ENCODE measurements around the gene ARL2.
"Not testable (repeated sequence)": the region's sequence is repeated elsewhere in the genome, so short reads cannot be mapped to it uniquely, and the experiment has no call there.

Gene ARL2

DNA sequence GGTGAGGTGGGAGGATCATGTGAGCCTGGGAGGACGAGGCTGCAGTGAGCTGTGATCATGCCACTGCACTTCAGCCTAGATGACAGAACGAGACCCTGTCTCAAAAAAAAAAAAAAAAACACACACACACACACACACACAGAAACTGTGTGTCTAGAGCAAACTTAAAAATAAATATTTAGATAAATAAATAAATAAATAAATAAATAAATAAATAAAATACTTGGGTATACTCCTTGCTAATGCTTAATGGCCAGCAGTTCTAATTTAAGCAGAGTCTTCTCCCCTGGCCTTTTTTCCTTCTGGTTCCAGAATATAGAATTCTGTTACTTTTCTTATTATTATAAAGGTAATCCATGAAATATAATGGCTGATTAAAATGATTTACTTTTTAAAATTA lies 5.1 kb upstream of the ARL2 start:
- DNase-seq, result no peak

DNA sequence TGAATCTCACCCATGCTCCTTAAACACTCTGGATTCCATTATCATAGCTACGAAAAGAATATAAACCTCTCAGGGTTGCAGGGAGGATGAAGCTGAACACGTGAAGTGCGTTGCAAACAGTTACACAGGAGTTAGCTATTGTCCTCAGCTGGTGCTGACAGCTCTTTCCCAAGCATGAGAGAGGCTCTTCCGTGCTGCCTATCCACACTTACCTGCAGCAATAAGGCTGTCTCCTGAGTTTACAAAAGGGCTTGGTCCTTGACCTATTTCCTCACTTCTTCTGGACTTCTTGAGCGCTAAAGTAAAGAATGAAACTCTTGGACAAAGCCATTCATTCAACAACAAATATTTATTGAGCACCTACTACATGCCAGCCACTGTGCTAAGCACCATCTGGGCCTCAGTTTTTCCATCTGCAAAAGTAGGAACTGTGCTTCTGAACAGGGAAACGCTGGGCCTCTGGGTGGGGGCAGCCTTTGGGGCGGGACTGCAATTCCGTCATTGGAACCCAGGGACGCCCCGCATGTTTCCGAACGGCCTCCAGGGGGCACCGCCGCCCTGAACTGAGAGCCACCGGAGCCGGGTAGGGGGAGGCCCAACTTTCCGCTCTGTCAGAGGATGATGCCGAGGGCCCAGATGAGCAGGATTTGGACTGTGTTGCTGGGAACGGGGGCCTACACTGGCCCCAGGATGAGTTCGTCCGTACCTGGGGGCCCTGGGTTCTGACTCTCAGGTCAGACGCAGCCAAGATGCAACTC lies 651 bp upstream of the ARL2 start:
- peak; percentile 83 for DNase-seq

- DNase-seq, result no peak
Measured at GRCh38 chr11:65014726-65015227, 817 bp downstream of the ARL2 start.

GRCh38 chr11:65016705-65017104 lies 2.7 kb downstream of the ARL2 start:
- no peak for DNase-seq

GRCh38 chr11:65017937-65018336 lies 4.0 kb downstream of the ARL2 start:
- no peak for DNase-seq

DNA sequence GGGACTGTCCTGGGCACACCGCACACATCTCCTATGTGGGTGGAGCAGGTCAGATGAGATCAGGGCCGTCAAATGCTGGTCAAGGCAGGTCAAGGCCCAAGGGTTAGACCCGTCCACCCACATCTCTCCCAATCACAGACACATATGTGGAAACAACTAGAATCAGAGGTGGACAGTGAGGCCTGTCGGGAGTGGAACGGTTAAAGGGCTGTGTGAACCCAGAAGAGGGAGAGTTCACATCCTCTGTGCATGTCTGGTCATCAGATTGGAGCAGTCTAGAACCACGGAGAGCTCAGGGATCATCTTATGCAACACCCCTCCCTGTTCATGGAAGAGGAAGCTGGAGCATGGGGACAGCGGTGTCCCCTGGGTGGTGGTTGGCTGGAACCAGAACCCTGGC lies 5.9 kb downstream of the ARL2 start:
- DNase-seq, result no peak

DNA sequence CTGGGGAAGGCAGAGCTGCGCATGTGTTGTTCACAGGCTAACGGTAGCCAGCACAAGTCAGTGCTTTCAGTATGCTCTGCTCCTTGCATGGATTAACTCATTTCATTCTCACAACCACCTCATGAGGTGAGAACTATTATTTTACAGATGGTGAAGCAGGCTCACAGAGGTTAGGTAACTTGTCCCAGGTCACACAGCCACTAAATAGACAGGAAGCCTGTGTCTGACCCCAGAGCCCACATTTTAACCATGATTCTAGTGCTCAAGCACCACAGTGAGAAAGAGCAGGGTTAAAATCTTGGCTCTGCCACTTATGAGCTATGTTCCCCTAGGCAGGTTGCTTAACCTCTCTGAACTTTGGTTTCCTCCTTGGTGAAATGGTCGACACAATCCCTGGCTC lies 7.0 kb downstream of the ARL2 start:
- no peak for DNase-seq

- DNase-seq, result no peak
Measured at GRCh38 chr11:65021509-65021908, 7.5 kb downstream of the ARL2 start.

DNA sequence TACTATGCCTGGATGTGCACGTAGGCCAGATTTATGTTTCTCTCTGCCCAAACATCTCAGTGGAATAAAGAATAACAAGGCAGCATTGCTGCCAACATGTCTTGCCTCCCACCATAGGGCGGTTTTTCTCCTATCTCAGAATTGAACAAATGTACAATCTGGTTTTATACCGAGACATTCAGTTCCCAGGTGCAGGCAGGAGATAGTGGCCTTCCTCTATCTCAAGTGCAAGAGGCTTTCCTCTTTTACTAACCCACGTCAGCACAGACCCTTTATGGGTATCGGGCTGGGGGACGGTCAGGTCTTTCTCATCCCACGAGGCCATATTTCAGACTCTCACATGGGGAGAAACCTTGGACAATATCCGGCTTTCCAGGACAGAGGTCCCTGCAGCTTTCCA lies 9.5 kb downstream of the ARL2 start:
- not testable (repeated sequence) for DNase-seq

- no peak for DNase-seq
Measured at GRCh38 chr11:65026810-65027209, 12.8 kb downstream of the ARL2 start.

DNA sequence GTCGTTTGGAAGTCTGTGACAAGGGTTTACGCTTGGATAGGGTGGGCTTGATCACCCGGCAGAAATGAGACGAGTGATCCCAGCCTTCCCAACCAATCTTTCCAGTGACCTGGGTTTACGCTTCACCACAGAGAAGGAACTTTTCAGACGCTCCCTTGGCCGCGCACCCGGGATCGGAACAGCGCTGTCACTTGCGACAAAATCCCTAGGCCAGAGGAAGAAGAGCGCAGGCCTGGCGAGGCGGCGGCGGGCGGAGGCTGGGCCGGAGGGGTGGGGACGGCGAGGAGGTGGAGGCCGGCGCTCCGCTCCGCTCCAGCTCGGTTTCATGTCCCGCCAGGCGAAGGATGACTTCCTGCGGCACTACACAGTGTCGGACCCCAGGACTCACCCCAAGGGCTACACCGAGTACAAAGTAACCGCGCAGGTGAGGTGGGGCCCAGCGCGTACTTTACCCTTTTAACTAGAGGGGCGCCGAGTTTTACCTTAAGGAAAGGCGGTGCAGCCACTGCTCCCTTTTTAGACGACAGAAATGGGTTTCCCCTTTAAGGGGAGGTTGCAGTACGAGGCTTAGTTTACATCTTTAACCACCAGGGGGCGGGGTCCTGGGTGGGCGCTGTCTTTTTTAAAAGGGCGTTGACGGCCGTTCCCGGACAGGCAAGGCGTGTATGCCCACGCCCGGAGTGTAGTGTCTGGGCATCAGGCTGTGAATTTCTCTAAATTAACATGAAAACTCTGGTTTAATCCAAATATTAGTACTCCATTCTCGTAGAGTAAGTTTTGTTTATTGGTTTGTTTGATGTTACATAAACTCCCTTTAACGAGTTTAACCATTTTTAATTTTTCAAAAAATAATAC lies 13.5 kb downstream of the ARL2 start, which contains the start of gene SNX15:
Gene SNX15, plus strand, starts transcription at position 227 of the 855 bp plus-strand sequence. Its CDS starts 99 bp downstream, at position 326.
- peak; percentile 93 for DNase-seq

DNA sequence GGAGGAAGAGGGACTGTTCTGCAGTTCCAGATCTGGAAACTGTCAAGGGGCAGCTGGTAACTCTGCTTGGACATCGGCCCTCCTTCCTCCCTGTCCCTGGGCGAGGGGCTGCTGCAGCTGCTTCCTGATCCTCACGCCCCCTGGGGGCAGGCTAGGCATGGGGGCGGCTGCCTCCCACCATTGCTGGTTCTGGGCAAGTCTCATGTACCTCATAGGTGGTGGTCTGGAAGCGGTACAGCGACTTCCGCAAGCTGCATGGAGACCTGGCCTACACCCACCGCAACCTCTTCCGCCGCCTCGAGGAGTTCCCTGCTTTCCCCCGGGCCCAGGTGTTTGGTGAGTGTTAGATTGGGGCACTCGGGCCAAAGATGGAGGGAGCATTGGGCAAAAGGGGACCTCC lies 18.3 kb downstream of the ARL2 start:
- no peak for DNase-seq

- no peak for DNase-seq
Measured at GRCh38 chr11:65034423-65034822, 20.5 kb downstream of the ARL2 start.

- DNase-seq, result no peak
Measured at GRCh38 chr11:65035579-65035978, 21.6 kb downstream of the ARL2 start.

DNA sequence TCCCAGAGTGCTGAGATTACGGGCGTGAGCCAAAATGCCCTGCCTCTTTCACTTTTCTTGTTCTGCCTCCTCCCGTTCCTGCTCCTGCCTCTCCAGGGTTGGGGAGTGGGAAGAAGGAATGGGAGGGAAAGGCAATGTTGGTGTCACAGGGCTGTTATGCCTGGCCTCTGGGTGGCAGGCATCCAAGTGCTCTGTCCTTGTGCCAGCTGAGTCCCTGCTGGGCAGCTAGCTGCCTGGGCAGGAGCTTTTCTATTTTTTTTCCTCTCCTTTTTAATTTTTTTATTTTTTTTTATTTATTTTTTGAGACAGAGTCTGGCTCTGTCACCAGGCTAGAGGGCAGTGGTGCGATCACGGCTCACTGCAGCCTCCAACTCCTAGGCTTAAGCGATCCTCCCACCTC lies 23.0 kb downstream of the ARL2 start:
- no peak for DNase-seq

DNA sequence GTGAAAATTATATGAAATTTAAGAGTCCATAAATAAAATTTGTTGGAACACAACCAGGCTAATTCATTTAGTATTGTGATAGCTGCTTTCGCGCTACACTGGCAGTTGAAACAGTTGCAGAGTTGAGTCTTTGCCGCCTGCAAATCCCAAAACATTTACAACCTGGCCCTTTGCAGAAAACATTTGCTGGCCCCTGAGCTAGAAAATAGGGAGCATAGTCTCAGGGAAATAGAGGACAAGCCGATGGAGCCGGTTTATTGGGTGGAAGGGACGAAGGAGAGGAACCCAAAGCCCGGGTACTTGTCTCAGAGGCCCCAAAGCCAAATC lies 26.5 kb downstream of the ARL2 start:
- DNase-seq, result no peak

GRCh38 chr11:65040847-65041622 lies 27.1 kb downstream of the ARL2 start, which contains the start of gene SAC3D1:
TSS of gene SAC3D1 (plus strand) at chr11:65041210. CDS start at chr11:65041293, 83 bp downstream.
- peak; percentile 81 for DNase-seq

DNA sequence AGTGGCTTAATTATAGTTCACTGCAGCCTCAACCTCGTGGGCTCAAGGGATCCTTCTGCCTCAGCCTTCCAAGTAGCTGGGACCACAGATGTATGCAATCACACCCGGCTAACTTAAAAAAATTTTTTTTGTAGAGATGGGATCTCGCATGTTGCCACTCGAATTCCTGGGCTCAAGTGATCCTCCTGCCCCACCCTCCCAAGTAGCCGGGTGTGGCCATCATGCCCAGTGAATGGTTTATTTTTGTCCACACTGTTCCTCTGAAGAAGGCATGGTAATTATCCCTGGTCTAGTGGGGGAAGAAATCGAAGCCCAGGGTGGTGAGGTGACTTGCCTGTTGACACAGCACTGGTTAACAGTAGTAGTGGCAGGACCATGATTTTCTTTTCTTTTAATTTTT lies 28.9 kb downstream of the ARL2 start:
- DNase-seq, result no peak

DNA sequence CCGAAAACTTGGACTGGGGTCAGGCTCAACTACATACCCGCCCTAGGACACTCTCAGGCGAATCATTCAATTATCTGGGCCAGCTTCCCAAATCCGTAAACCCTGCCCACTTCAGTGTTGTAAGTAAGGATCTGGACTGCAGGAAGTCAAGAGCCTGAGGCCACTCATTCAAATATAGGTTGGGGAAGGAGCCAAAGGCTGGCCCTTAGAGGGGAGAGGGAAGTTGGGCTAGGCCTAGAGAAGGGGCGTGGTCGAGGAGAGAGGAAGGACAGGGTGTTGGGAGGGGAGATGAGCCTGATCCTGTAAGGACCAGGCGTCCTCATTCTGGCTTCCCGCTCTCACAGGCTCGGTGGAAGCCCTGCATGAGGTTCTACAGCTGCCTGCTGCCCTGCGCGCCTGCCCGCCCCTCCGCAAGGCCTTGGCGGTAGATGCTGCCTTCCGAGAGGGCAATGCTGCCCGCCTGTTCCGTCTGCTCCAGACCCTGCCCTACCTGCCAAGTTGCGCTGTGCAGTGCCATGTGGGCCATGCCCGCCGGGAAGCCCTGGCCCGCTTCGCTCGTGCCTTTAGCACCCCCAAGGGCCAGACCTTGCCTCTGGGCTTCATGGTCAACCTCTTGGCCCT lies 30.0 kb downstream of the ARL2 start:
- no peak for DNase-seq

GRCh38 chr11:65045061-65045460 lies 31.1 kb downstream of the ARL2 start:
- DNase-seq, result no peak

GRCh38 chr11:65045728-65046127 lies 31.8 kb downstream of the ARL2 start:
- no peak for DNase-seq

- no peak for DNase-seq
Measured at GRCh38 chr11:65047581-65048422, 33.8 kb downstream of the ARL2 start.

Measured in NCI-H2107 (cell line).